ENCODE results near the gene IQCE.

The IQCE gene

DNA sequence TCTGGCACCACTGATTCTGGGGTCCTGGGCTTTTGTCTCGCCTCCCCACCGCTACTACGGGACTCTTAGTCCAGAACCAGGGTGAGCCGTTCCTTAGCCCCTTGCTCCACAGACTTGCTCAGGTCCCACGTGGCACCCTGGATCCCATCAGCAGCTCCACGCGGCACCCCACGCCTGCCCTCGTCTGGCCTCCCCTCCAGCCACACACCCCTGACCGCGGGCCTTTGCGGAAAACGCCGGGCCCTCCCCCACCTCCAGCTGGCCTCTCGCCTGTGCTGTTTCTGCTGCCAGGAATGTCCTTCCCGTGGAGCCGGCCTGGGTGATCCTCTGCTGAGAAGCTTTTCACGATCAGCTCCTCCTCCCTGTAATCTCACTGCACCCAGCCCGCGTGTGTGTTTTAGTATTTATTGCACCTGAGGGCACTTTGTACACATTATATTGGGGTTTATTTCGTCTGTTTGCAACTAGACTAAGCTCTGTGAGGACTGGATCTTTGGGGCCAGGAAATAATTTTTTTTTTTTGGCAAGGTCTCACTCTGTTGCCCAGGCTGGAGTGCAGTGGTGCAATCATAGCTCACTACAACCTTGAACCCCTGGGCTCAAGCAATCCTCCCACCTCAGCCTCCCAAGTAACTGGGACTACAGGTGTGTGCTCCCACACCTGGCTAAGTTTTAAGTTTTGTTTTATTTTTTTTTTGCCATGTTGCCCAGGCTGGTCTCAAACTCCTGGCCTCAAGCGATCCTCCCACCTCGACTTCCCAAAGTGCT lies 62.5 kb downstream of the IQCE start:
- no peak for DNase-seq

DNA sequence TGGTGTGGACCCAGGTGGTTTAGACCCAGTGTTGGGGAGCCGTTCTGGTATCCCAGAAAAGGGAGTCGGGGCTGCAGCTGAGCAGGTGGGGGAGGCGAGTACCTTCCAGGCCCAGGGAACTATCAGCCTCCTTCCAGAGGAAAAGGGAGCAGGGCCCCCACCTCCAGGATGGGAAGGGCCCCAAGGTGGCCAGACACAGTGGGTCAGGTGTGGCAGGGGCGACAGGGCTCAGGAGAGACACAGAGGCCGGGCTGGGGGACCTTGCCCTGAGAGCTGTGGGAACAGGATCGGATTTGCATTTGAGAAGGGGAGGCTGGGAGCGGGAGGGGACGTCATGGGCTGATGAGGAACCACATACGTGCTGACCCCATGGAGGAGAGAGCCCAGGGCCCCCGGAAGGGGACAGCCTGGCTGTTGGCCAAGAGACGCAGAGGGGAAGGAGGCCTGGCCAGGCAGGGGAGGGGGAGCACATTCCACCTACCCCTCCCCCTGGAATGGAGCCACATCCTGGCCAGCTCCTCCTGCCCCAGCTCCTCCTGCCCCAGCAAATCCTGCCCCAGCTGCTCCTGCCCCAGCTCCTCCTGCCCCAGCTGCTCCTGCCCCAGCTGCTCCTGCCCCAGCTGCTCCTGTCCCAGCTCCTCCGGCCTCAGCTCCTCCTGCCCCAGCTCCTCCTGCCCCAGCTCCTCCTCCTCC lies 63.3 kb downstream of the IQCE start:
- DNase-seq, result no peak

GRCh38 chr7:2622869-2623697 lies 64.3 kb downstream of the IQCE start:
- no peak for DNase-seq

DNA sequence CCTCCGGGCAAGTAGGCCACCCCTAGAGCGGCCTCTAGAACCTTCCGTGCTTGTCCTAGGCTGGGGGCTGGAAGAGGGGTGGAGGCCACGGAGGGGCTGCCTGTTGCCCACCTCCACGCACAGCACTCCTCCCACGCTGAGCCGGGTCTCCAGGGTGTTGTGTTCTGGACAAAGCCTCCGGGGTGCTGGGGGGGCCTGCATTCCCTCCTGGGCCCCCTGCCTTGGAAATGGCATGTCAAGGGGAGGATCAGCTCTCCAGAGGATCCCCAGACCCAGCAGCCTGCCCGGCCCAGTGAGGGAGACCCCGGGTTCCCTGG lies 64.9 kb downstream of the IQCE start:
- DNase-seq, result no peak

DNA sequence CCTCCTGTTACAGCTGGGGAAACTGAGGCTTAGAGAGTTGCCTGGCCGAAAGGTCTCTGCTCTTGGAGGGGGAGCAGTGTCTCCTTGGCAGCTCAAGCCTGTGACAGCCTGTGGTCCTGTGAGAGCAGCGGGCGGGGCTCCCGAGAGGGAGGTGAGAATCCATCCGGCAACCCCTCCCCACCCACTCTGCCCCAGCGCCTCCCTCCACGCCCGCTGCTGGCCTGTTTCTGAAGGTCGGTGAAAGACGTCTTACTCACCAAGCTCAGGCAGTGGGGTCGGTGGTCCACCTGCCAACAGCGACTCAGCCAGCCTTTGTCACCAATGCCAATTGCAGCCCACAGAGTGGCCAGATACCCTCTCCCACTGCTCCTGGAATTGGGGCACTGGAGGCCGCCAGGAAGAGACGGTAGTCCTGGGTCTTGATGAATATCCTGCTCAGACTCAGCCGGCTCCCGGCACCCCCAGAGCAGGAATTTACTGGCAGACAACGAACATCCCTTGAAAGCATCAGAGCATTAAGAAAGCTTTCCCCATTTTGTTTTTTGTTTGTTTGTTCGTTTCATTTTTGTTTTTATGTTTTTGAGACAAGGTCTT lies 65.6 kb downstream of the IQCE start:
- DNase-seq, result peak; percentile 26

DNA sequence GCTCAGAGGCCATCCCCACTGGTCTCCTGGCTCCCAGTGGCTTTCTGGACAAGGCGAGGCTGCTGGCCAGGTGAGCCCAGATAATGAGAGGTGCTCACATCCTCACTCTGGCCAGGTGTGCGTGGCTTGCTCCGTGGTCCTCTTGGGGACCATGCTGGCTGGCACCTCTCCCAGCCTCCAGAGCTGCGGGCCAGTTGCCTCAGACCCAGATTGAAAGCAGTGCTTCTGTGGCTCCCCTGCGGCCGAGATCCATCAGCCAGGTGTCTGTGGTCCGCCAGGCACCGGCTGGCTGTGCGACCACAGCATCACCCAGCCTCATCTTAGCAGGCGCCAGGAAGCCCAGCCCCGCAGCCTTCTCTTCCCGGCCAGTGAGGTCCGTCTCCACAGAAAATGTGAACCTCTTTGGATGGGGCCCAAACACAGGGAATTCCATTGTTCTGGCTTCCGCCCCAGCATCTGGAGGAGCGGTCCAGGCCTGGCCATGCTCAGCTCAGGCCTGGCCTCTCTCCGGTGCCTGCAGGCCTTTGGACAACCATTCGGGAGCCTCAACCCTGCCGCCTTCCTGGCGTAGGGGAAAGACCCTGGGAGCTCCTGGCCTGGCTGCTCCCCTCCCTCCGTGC lies 67.8 kb downstream of the IQCE start:
- no peak for DNase-seq

- DNase-seq, result no peak
Measured at GRCh38 chr7:2627258-2628129, 68.7 kb downstream of the IQCE start.

DNA sequence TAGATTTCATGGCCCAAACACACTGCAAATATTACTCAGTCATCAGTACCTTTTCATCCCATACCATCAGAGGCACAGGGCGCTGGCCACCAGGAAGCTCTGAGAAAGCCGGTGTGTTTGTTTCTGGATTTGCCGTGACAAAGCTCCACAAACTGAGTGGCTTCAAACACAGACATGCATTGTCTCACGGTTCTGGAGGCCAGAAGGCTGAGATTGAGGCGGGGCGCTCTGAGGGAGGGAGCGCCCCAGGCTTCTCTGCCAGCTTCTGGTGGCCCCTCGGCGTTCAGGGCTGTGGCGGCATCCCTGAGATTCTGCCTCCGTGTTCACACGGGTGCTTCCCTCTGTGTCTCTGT lies 69.3 kb downstream of the IQCE start:
- DNase-seq, result no peak

- no peak for DNase-seq
Measured at GRCh38 chr7:2628891-2629290, 70.1 kb downstream of the IQCE start.

DNA sequence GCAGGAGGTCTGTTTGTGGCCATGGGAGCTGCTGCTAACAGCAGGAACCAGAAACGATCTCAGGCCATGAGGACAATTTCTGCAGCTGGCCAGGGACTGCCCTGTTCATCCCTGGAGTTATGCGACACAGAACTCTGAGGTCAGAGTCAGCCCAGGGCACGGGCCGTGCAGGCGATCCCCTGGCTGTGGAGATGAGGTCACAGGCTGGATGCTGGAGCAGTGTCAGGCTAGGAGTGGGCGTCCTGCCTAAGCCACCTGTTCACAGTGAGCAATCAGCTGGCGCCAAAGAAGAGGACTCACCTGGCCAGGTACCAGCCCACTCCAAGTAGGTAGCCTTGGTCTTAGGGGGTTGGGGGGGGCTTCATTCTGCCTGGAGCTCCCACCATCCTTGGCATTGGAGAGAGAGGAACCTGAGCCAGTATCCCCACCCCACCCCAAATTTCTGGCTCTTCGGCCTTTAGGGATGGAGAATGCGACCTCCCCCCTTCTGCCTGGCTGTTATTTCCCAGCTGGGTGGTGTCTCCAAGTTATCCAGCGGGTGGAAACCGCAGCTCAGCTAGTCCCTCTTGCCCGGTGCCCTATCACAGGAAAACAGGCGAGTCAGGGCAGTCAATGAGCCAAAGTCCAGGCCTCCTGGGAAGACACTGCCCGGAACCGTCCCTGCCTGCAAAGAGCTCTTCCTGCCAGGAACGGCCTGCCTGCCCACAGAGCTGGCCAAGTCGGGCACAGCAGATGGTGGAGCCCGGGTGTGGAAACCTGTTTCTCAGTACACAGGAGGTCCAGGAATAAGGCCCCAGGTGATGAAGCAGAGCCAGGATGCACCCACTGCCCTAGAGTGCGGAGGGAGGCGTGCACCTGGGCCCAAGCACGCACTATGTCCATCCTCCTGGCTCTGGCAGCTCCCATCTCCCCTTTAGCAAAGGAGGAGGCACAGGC lies 71.2 kb downstream of the IQCE start:
- no peak for DNase-seq

DNA sequence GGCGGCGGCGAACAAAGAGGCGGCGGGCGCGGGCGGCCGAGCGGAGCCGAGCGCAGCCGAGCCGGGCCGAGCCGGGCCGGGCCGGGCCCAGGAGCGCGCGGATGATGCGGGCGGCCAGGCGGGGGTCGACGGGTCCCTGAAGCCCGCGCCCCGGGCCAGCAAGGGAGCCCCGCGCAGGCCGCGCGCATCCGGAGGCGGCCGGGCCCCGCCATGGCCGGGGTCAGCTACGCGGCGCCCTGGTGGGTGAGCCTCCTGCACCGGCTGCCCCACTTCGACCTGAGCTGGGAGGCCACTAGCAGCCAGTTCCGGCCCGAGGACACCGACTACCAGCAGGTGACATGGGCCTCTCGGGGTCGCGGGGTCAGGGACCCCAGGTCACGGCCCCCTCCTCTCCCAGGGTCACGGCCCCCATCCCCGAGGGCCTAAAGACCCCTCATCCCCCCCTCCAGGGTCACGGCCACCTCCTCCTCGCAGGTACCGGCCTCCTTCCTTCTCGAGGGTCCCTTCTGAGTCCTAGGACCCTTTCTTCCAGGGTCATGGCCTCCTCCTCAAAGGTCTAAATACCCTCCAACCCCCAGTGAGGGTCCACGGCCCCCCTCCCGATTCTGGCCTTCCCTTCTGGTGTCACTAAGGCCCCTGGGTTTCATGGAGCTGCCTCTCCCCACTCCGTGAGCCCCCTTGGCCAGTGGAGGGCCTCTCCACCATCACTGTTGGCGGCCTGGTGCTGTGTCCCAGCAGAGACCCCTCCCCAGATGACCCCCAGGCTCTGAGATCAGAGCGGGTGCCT lies 73.4 kb downstream of the IQCE start, which contains the start of gene TTYH3:
TSS of gene TTYH3 (plus strand) at position 41 of the 787 bp plus-strand sequence. CDS start at position 211, 170 bp downstream.
- peak; percentile 29 for DNase-seq

- DNase-seq, result peak; percentile 74
Measured at GRCh38 chr7:2632733-2633537, 74.2 kb downstream of the IQCE start.

- peak; percentile 43 for DNase-seq
Measured at GRCh38 chr7:2633538-2634266, 74.9 kb downstream of the IQCE start.

- no peak for DNase-seq
Measured at GRCh38 chr7:2634267-2635145, 75.7 kb downstream of the IQCE start.

- DNase-seq, result no peak
Measured at GRCh38 chr7:2635148-2635668, 76.4 kb downstream of the IQCE start.

DNA sequence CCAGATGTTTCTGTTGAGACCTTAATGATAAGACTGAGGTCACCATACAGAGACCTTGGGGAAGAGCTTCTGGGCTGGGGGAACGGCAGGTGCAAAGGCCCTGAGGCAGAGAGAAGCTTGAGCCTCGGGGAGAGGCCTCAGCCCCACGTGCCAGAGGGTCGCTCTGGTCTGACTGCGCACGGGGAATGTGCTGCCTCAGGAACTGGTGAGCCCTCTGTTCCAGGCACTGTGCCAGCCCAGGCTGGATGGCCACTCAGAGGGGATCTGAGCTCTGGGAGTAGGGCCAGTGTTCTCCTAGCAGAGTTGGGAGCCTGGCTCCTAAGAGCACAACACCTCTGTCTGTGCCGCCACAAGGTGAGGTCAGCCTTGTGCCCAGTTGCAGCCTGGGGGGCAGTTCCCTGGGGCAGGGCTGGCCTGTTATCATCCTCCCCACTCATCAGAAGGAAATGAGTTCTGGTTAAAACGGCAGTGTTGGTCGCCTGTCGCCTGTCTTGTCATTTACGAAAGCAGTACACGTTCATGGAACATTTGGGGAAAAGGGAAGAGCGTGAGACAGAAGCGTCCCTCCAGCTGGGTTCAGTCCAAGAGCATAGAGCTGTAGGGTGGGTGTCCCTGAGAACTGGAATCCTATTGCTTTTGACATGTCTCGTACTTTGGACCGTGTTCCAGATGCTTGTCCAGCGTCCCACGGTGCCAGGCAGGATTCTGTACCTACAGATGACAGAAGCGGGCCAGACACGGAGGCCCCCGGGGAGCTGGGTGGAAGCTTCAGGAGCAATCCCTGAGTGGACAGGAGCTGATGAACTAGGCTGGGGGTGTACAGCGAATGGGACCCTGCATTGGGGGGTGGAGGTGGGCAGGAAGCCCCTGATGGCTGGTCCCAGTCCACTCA lies 77.3 kb downstream of the IQCE start:
- no peak for DNase-seq

All from hematopoietic multipotent progenitor cell treated with erythropoietin and hydrocortisone succinate and interleukin-3 and kit ligand, for 6 days (in vitro differentiated cells).